22Rv1 (cell line): ENCODE results near the gene PCDHA6.
"Not testable (repeated sequence)": the region's sequence is repeated elsewhere in the genome, so short reads cannot be mapped to it uniquely, and the experiment has no call there.

Experiments
- H3K27ac ChIP-seq: fragments of 450-650 bp; 2 replicates; pipeline ENCODE4 v1.5.1; 2017
- ZFX ChIP-seq: fragments of 450-650 bp; IDR thresholded peaks from 2 replicates; pipeline ENCODE4 v1.6.1; 2017; ENCODE audit warnings: antibody characterized with exemption, borderline replicate concordance
- TF ChIP-seq, protein P1 (sequence below): fragments of 450-650 bp; IDR thresholded peaks from 2 replicates; pipeline ENCODE4 v1.5.1; 2017; ENCODE audit warnings: mild to moderate bottlenecking

Gene PCDHA6

DNA sequence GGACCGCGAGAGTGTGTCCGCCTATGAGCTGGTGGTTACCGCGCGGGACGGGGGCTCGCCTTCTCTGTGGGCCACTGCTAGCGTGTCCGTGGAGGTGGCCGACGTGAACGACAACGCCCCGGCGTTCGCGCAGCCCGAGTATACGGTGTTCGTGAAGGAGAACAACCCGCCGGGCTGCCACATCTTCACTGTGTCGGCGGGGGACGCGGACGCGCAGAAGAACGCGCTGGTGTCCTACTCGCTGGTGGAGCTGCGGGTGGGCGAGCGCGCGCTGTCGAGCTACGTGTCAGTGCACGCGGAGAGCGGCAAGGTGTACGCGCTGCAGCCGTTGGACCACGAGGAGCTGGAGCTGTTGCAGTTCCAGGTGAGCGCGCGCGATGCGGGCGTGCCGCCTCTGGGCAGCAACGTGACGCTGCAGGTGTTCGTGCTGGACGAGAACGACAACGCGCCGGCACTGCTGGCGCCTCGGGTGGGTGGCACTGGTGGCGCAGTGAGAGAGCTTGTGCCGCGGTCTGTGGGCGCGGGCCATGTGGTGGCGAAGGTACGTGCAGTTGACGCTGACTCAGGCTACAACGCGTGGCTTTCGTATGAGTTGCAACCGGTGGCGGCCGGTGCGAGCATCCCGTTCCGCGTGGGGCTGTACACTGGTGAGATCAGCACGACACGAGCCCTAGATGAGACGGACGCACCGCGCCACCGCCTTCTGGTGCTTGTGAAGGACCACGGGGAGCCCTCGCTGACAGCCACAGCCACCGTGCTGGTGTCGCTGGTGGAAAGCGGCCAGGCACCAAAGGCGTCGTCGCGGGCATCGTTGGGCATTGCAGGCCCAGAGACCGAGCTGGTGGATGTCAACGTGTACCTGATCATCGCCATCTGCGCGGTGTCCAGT lies 8.1 kb downstream of the PCDHA6 start:
- no peak for TF ChIP-seq ZFX
- TF ChIP-seq, protein P1, sequence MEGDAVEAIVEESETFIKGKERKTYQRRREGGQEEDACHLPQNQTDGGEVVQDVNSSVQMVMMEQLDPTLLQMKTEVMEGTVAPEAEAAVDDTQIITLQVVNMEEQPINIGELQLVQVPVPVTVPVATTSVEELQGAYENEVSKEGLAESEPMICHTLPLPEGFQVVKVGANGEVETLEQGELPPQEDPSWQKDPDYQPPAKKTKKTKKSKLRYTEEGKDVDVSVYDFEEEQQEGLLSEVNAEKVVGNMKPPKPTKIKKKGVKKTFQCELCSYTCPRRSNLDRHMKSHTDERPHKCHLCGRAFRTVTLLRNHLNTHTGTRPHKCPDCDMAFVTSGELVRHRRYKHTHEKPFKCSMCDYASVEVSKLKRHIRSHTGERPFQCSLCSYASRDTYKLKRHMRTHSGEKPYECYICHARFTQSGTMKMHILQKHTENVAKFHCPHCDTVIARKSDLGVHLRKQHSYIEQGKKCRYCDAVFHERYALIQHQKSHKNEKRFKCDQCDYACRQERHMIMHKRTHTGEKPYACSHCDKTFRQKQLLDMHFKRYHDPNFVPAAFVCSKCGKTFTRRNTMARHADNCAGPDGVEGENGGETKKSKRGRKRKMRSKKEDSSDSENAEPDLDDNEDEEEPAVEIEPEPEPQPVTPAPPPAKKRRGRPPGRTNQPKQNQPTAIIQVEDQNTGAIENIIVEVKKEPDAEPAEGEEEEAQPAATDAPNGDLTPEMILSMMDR = no peak
- H3K27ac ChIP-seq = no peak overlapping the region

DNA sequence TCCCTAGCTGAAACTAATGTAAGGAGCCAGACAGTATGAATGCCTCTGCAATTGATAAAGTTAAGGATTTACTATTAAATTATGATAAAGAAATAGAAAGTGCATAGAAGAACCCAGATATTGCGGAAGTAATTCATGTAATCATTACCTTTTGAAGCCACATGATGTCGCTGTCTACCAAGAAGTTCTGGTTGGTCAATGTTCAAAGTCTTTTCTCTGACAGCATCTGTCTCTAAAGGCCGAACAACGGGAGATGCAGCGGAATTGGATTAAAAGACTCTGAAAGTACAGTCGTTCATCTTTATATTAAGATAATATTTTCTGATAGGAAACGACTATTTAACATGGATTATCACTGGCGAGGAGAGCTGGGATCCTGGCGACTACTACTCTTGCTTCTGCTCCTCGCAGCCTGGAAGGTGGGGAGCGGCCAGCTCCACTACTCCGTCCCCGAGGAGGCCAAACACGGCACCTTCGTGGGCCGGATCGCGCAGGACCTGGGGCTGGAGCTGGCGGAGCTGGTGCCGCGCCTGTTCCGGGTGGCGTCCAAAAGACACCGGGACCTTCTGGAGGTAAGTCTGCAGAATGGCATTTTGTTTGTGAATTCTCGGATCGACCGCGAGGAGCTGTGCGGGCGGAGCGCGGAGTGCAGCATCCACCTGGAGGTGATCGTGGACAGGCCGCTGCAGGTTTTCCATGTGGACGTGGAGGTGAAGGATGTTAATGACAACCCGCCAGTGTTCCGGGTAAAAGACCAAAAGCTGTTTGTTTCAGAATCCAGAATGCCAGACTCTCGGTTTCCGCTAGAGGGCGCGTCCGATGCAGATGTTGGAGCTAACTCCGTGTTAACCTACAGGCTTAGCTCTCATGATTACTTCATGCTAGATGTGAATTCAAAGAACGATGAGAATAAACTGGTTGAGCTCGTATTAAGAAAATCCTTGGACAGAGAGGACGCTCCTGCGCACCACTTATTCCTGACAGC lies 13.5 kb downstream of the PCDHA6 start, which contains the start of gene PCDHA8:
Gene PCDHA8, plus strand, starts transcription at position 210 of the 985 bp plus-strand sequence. Its CDS starts 135 bp downstream, at position 345.
- TF ChIP-seq, protein P1 = peak; percentile 88
- TF ChIP-seq ZFX = no peak
- peak within 1 kb of the TSS; percentile 67 for H3K27ac ChIP-seq

DNA sequence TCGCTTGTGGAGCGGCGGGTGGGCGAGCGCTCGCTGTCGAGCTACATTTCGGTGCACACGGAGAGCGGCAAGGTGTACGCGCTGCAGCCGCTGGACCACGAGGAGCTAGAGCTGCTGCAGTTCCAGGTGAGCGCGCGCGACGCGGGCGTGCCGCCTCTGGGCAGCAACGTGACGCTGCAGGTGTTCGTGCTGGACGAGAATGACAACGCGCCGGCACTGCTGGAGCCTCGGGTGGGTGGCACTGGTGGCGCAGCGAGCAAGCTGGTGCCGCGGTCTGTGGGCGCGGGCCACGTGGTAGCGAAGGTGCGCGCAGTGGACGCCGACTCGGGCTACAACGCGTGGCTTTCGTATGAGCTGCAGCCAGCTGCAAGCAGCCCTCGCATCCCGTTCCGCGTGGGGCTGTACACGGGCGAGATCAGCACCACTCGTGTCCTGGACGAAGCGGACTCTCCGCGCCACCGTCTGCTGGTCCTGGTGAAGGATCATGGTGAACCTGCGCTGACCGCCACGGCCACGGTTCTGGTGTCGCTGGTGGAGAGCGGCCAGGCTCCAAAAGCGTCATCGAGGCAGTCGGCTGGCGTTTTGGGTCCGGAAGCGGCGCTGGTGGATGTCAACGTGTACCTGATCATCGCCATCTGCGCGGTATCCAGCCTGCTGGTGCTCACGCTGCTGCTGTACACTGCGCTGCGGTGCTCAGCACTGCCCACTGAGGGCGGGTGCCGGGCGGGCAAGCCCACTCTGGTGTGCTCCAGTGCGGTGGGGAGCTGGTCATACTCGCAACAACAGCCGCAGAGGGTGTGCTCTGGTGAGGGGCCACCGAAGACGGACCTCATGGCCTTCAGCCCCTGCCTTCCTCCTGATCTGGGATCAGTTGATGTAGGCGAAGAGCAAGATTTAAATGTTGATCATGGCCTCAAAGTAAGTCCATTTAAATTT lies 15.3 kb downstream of the PCDHA6 start:
- TF ChIP-seq, protein P1 = no peak
- no peak for TF ChIP-seq ZFX

DNA sequence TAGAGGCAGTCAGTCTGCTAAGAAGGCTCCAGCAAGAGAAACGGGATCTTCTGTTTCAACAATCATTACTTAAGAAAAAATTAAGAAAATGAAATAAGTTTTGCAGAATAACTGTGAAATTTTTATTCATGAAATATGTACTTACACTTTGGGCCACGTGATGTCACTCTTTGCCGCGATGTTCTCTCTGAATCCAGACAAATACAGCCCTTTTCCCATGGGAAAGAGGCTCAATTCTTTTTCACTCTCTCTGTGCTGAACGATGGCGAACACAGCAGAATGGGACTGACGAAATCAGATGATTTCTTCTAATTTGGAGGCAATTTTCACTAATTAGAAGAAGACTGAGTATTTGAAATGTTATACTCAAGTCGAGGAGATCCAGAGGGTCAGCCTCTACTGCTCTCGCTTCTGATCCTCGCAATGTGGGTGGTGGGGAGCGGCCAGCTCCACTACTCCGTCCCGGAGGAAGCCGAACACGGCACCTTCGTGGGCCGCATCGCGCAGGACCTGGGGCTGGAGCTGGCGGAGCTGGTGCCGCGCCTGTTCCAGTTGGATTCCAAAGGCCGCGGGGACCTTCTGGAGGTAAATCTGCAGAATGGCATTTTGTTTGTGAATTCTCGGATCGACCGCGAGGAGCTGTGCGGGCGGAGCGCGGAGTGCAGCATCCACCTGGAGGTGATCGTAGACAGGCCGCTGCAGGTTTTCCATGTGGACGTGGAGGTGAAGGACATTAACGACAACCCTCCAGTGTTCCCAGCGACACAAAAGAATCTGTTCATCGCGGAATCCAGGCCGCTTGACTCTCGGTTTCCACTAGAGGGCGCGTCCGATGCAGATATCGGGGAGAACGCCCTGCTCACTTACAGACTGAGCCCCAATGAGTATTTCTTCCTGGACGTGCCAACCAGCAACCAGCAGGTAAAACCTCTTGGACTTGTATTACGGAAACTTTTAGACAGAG lies 20.7 kb downstream of the PCDHA6 start, which contains the start of gene PCDHA9:
Gene PCDHA9, plus strand, starts transcription at position 244 of the 964 bp plus-strand sequence. Its CDS starts 114 bp downstream, at position 358.
- not testable (repeated sequence) for H3K27ac ChIP-seq

More for the DNA sequence above, 15.3 kb downstream of the PCDHA6 start:
- H3K27ac ChIP-seq = no peak overlapping the region

DNA sequence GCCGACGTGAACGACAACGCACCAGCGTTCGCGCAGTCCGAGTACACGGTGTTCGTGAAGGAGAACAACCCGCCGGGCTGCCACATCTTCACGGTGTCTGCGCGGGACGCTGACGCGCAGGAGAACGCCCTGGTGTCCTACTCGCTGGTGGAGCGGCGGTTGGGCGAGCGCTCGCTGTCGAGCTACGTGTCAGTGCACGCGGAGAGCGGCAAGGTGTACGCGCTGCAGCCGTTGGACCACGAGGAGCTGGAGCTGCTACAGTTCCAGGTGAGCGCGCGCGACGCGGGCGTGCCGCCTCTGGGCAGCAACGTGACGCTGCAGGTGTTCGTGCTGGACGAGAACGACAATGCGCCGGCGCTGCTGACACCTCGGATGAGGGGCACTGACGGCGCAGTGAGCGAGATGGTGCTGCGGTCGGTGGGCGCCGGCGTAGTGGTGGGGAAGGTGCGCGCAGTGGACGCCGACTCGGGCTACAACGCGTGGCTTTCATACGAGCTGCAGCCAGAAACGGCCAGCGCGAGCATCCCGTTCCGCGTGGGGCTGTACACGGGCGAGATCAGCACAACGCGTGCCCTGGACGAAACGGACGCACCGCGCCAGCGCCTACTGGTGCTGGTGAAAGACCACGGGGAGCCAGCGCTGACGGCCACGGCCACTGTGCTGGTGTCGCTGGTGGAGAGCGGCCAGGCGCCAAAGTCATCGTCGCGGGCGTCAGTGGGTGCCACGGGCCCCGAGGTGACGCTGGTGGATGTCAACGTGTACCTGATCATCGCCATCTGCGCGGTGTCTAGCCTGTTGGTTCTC lies 22.3 kb downstream of the PCDHA6 start:
- not testable (repeated sequence) for H3K27ac ChIP-seq

DNA sequence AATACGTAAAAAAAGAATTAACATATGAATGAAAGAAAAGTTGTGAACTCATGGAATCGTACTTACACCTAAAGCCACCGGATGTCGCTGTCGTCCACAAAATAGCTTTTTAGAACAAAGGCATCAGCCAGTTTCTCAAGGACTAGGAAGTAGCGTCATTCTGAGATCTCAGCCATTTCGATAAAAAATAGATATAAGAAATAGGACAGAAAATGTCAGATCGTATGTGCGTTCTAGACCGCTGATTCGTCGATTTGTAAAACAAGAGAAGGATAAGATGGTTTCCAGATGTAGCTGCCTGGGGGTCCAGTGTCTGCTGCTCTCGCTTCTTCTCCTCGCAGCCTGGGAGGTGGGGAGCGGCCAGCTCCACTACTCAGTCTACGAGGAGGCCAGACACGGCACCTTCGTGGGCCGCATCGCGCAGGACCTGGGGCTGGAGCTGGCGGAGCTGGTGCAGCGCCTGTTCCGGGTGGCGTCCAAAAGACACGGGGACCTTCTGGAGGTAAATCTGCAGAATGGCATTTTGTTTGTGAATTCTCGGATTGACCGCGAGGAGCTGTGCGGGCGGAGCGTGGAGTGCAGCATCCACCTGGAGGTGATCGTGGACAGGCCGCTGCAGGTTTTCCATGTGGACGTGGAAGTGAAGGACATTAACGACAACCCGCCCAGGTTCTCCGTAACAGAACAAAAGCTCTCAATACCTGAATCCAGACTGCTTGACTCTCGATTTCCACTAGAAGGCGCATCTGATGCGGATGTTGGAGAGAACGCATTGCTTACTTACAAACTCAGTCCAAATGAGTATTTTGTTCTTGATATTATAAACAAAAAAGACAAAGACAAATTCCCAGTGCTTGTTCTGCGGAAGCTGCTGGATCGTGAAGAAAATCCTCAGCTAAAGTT lies 28.3 kb downstream of the PCDHA6 start, which contains the start of gene PCDHA10:
Gene PCDHA10, plus strand, starts transcription at position 126 of the 903 bp plus-strand sequence. Its CDS starts 152 bp downstream, at position 278.
- TF ChIP-seq ZFX = no peak
- TF ChIP-seq, protein P1 = peak; percentile 62

More for the DNA sequence above, 28.3 kb downstream of the PCDHA6 start, which contains the start of gene PCDHA10:
- H3K27ac ChIP-seq = peak within 1 kb of the TSS; percentile 12; the same call in 1 of the 2 replicates
